K562 treated with DMSO at 1 percent for 24 hours (cell line): ENCODE results near the gene AP3M1. TPM values are rescaled to one million over a fixed set of nuclear protein-coding genes. Genes with fewer than 3 reads are reported as not detected.

Experiments used
- total RNA-seq: library from RNA; unstranded; fragments of 300-600 nt; gene quantifications from 2 replicates; pipeline ENCODE4 v1.2.3, GENCODE V29; 2022; ENCODE audit warnings: low read depth; ENCODE audit not compliant: insufficient read depth

Gene AP3M1
- total RNA-seq: 46.5 and 50.9 TPM in 2 replicates

GRCh38 chr10:74150204-74150989 lies at the start of gene AP3M1:
Gene AP3M1, minus strand, starts transcription at chr10:74150828. Its CDS starts 12,449 bp downstream, at chr10:74138379.

GRCh38 chr10:74150990-74151878 lies 606 bp upstream of the AP3M1 start, which contains the start of gene ADK:
Gene ADK, plus strand, starts transcription at chr10:74151221. Its CDS starts 58 bp downstream, at chr10:74151279.

Other genes starting within 250 kb of the AP3M1 start
- gene PLAU, start 239.7 kb downstream of the AP3M1 start, total RNA-seq: 32.5 and 41.6 TPM in 2 replicates
- 90.2 and 101 TPM in 2 replicates for gene VCL, start 152.7 kb downstream of the AP3M1 start, total RNA-seq
- gene ADK, start 393 bp upstream of the AP3M1 start, total RNA-seq: 34.5 and 38.8 TPM in 2 replicates